ENCODE results near the gene LRRC15. TPM values are rescaled to one million over a fixed set of nuclear protein-coding genes. Genes with fewer than 3 reads are reported as not detected.
A peak's percentile ranks its signal among the peaks of the same experiment; 100 is the strongest.

Gene LRRC15
- total and polyA plus RNA-seq, 2 experiments from 2014 or later: 0.05 to 0.14 TPM

DNA sequence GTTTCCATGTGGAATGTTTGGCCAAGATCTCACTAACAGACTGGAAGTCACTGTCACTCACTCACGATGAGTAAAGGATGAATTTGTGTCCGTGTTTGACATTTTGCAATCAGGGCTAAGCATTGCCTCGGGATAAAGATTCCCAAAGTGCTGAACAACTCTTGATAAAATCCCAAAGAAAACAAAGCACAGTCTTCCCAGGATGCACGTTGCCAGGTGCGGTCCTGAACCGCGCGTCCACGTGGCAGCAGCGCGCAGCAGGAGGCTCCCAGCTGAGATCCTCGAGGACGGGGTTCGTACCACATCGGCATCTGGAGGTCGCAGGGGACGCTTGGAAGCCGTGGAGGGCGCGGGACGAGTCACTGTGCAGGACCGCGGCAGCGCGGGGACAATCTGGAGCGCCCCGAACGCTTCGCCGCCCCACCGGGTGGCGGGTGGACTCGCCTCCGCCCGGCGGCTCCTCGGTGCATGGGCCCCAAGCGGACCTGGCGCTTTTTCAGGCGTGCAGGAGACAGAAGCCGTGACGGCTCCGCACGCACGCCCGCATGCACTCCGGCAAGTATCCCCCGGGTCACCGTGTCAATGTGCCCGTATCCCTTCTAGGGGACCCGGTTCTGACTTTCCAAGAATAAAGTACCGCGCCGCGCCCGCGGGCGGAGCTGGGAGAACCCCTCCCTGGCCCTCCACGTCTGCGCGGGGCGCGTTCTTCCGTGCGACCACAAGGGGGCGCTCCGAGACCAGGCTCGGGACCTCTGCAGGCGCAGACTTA lies 36.1 kb downstream of the LRRC15 start:
- H3K4me3 Mint-ChIP-seq: peak overlapping the region; percentile 73
- ATAC-seq (peak; percentile 92), DNase-seq (ENCODE audit: low spot score) (peak; percentile 91)
- no peaks in the 10 kb centered on the region for H4K20me1 ChIP-seq (replicated peaks; ENCODE audit: insufficient read depth)
- H3K27me3 ChIP-seq (ENCODE audit: insufficient read depth): peaks cover 24% of the 10 kb centered on the region
- peak overlapping the region; percentile 59 for H3K4me3 ChIP-seq
- no peak overlapping the region for H3K27ac ChIP-seq (ENCODE audit: low read depth)
- H3K9me3 Mint-ChIP-seq: no peaks in the 10 kb centered on the region
- H3K27me3 Mint-ChIP-seq (ENCODE audit: insufficient read depth, low read depth, poor library complexity): peaks cover 26% of the 10 kb centered on the region
- no peaks in the 10 kb centered on the region for H3K4me1 ChIP-seq (ENCODE audit: insufficient read depth)
- no peaks in the 10 kb centered on the region; the same call in 2 of the 3 replicates for H3K36me3 Mint-ChIP-seq (ENCODE audit: low read depth)
- no peaks in the 10 kb centered on the region for H3K36me3 ChIP-seq (ENCODE audit: insufficient read depth)
- no peaks in the 10 kb centered on the region for H3K9me2 ChIP-seq (ENCODE audit: insufficient read depth)
- H3K4me2 ChIP-seq: peak overlapping the region; percentile 81
- H3F3A ChIP-seq (replicated peaks; ENCODE audit: low read depth): peaks cover 5% of the 10 kb centered on the region; the same call in 1 of the 2 replicates
- TF ChIP-seq CTCF (conservative IDR thresholded peaks at IDR 0.05; ENCODE audit: low read depth in 2 of 2) (peak; percentile 91 to 98), EZH2 (IDR thresholded peaks at IDR 0.05; ENCODE audit: low read depth, unreplicated experiment) (no peak), CREB1 (CRISPR knock-in tag; IDR thresholded peaks at IDR 0.05; ENCODE audit: low read depth) (0 out of 2 replicates have a peak, but pooled peaks have one; percentile 57), ZNF331 (CRISPR knock-in tag; IDR thresholded peaks at IDR 0.05; ENCODE audit: low read depth) (no peak)
- peak overlapping the region; percentile 97 for H2AFZ ChIP-seq
- H3K27ac Mint-ChIP-seq: no peak overlapping the region
- H3K79me2 ChIP-seq (replicated peaks; ENCODE audit: insufficient read depth): no peaks in the 10 kb centered on the region
- H3K4me1 Mint-ChIP-seq: peaks cover 23% of the 10 kb centered on the region

DNA sequence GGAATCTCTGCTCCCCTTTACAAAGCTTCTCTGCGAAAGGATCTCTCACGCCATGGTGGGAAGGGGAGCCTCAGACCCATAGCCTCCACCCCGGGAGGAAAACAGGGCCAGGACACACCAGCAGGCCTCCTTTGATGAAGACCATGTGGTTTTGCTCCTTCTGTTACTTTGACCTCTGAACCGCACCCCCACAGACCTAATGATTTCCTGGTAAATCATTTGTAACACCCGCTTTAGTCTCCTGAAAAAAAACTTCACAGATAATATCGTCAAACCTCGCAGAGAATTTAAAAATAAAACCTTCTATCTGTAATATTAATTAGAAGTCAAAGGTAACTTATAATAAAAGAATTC lies 36.7 kb downstream of the LRRC15 start:
- H3K4me3 Mint-ChIP-seq: peak overlapping the region; percentile 73
- peak overlapping the region; percentile 81 for H3K4me2 ChIP-seq
- no peaks in the 10 kb centered on the region for H3K9me3 Mint-ChIP-seq
- H3K9me2 ChIP-seq (ENCODE audit: insufficient read depth): no peaks in the 10 kb centered on the region
- peaks cover 24% of the 10 kb centered on the region for H3K27me3 ChIP-seq (ENCODE audit: insufficient read depth)
- no peak for DNase-seq (ENCODE audit: low spot score)
- H3F3A ChIP-seq (replicated peaks; ENCODE audit: low read depth): peaks cover 10% of the 10 kb centered on the region; the same call in 1 of the 2 replicates
- H3K27ac Mint-ChIP-seq: no peak overlapping the region
- peak overlapping the region; percentile 59 for H3K4me3 ChIP-seq
- TF ChIP-seq EZH2 (IDR thresholded peaks at IDR 0.05; ENCODE audit: low read depth, unreplicated experiment): peak; percentile 1
- no peak for TF ChIP-seq CTCF (conservative IDR thresholded peaks at IDR 0.05; ENCODE audit: low read depth in 2 of 2)
- no peaks in the 10 kb centered on the region; the same call in 2 of the 3 replicates for H3K36me3 Mint-ChIP-seq (ENCODE audit: low read depth)
- peaks cover 26% of the 10 kb centered on the region for H3K27me3 Mint-ChIP-seq (ENCODE audit: insufficient read depth, low read depth, poor library complexity)
- no peaks in the 10 kb centered on the region for H3K79me2 ChIP-seq (replicated peaks; ENCODE audit: insufficient read depth)
- H3K27ac ChIP-seq (ENCODE audit: low read depth): no peak overlapping the region
- H3K4me1 ChIP-seq (ENCODE audit: insufficient read depth): no peaks in the 10 kb centered on the region
- no peak for ATAC-seq
- peaks cover 23% of the 10 kb centered on the region for H3K4me1 Mint-ChIP-seq
- no peak overlapping the region for H2AFZ ChIP-seq
- H4K20me1 ChIP-seq (replicated peaks; ENCODE audit: insufficient read depth): no peaks in the 10 kb centered on the region
- H3K36me3 ChIP-seq (ENCODE audit: insufficient read depth): no peaks in the 10 kb centered on the region
